Left lung (tissue), 10 donors: ENCODE data around the gene UST. TPM values are rescaled to one million over a fixed set of nuclear protein-coding genes. Genes with fewer than 3 reads are reported as not detected.

Experiments used
- ATAC-seq: fragments of 200-7000 bp; cut with Tn5 transposase; one replicate; pipeline ENCODE4 v1.9.1; 2020; ENCODE audit warnings: moderate library complexity
- DNase-seq, 4 donors: peaks; one replicate each; pipeline ENCODE4 v3.0.0-alpha.2; 2013 to 2020
- H3K27ac ChIP-seq, 2 donors: fragments of 200-600 bp; sonication (generic) in 1 of 2; one replicate each; pipeline versions ENCODE4 v1.5.0 to v1.8.0; 2020 to 2021
- H3K27me3 ChIP-seq, 2 donors: fragments of 200-600 bp; sonication (generic) in 1 of 2; one replicate each; pipeline versions ENCODE4 v1.5.0 to v1.8.0; 2020 to 2021
- H3K36me3 ChIP-seq, 2 donors: fragments of 200-600 bp; sonication (generic) in 1 of 2; one replicate each; pipeline versions ENCODE4 v1.5.0 to v1.8.0; 2020 to 2021
- H3K4me1 ChIP-seq, 2 donors: fragments of 200-600 bp; one replicate each; pipeline ENCODE4 v1.8.0; 2021
- H3K4me3 ChIP-seq, 2 donors: fragments of 200-600 bp; sonication (generic) in 1 of 2; one replicate each; pipeline versions ENCODE4 v1.5.0 to v1.8.0; 2020 to 2021; ENCODE audit warnings: mild to moderate bottlenecking in 1 of 2
- H3K9me3 ChIP-seq, 2 donors: fragments of 200-600 bp; sonication (generic) in 1 of 2; one replicate each; pipeline versions ENCODE4 v1.5.0 to v1.8.0; 2020 to 2021
- intact Hi-C, 2 donors: fragments of 100-400 bp; cut with DNase I; formaldehyde crosslinking; loops; one replicate each; pipeline versions ENCODE4 v1.11.2 to v1.14.2; 2022
- polyA plus RNA-seq, 6 donors: library from polyadenylated mRNA; unstranded; fragments of 120-200 nt; gene quantifications; one replicate each; pipeline ENCODE4 v1.2.1, GENCODE V29; 2013; ENCODE audit not compliant: insufficient read length in 6 of 6
- total RNA-seq, 2 donors: library from RNA; stranded (reverse); fragmentation: NEBNext Ultra II Directional; extraction: Animal tissue kit (Norgen Biotek cat#: 25700); gene quantifications; one replicate each; pipeline ENCODE4 v1.2.1, GENCODE V29; 2021
- TF ChIP-seq, protein P1 (sequence below), 2 donors: fragments of 200-600 bp; sonication (generic) in 1 of 2; IDR thresholded peaks; one replicate each; pipeline versions ENCODE4 v1.5.0 to v1.8.0; 2021; ENCODE audit warnings: antibody characterized with exemption in 2 of 2
- donor health status: DM: no; HTN: yes; CAD: no.
- donor health status: DM: no; HTN: no; CAD: no.

The UST gene
- total and polyA plus RNA-seq, 8 donors: 7.4 to 17.0 (median 9.5) TPM

DNA sequence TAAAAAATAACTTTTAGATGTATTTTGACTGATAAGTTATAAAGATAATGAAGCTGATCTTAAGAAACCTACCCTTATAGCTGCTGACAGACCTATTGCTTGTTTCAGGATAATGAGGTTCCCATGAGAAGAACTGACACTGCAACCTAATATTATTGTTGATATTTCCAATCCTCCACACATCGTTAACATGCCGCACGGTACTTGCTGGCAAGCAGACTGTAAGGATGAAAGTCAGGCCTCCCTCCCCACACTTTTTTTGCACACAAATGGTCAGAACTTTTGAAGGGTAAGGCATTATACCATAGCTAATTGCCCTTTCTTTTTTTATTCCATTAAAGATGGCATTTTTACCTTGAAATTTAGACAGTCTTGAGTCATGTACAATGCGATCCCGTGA is 210.9 kb downstream of the UST start:
- no peak overlapping the region for H3K4me3 ChIP-seq
- intact Hi-C loops: loop anchor here in 1 of 2 donors (10.0 kb wide), 2 partner anchors 213 to 373 kb away; partner anchors contain the start of gene UST
- H3K27ac ChIP-seq: no peak overlapping the region
- no peaks in the 10 kb centered on the region for H3K4me1 ChIP-seq
- no peaks in the 10 kb centered on the region for H3K27me3 ChIP-seq
- H3K9me3 ChIP-seq: no peaks in the 10 kb centered on the region
- TF ChIP-seq, protein P1, sequence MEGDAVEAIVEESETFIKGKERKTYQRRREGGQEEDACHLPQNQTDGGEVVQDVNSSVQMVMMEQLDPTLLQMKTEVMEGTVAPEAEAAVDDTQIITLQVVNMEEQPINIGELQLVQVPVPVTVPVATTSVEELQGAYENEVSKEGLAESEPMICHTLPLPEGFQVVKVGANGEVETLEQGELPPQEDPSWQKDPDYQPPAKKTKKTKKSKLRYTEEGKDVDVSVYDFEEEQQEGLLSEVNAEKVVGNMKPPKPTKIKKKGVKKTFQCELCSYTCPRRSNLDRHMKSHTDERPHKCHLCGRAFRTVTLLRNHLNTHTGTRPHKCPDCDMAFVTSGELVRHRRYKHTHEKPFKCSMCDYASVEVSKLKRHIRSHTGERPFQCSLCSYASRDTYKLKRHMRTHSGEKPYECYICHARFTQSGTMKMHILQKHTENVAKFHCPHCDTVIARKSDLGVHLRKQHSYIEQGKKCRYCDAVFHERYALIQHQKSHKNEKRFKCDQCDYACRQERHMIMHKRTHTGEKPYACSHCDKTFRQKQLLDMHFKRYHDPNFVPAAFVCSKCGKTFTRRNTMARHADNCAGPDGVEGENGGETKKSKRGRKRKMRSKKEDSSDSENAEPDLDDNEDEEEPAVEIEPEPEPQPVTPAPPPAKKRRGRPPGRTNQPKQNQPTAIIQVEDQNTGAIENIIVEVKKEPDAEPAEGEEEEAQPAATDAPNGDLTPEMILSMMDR (IDR thresholded peaks at IDR 0.05): no peak
- ATAC-seq (no peak), DNase-seq (no peak)
- no peaks in the 10 kb centered on the region for H3K36me3 ChIP-seq

DNA sequence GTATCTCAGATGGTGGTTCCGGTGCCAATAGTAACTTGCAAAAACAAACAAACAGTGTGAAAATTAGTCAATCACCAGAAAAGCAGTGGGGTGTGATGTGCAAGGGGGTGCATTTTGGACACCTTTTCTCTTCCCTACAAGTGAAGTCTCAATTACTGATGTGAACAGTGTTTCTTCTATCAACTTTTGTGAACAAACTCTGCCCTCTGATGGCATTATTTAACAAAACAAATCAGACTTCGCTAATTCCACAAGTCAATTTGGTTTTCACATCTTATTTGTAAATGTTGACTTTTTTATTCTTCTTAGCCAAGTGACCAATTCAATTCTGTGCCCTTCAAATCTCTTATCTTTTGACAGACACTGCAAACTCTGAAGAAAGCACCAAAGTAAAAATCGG is 212.2 kb downstream of the UST start:
- H3K27me3 ChIP-seq: no peaks in the 10 kb centered on the region
- no peak for ATAC-seq
- no peaks in the 10 kb centered on the region for H3K9me3 ChIP-seq
- no peak overlapping the region for H3K4me3 ChIP-seq
- no peaks in the 10 kb centered on the region for H3K36me3 ChIP-seq
- intact Hi-C loops: loop anchor here in 1 of 2 donors (10.0 kb wide), 2 partner anchors 214 to 374 kb away; partner anchors contain the start of gene UST
- TF ChIP-seq, protein P1 (IDR thresholded peaks at IDR 0.05): no peak
- no peaks in the 10 kb centered on the region for H3K4me1 ChIP-seq
- H3K27ac ChIP-seq: no peak overlapping the region
- DNase-seq: no peak

DNA sequence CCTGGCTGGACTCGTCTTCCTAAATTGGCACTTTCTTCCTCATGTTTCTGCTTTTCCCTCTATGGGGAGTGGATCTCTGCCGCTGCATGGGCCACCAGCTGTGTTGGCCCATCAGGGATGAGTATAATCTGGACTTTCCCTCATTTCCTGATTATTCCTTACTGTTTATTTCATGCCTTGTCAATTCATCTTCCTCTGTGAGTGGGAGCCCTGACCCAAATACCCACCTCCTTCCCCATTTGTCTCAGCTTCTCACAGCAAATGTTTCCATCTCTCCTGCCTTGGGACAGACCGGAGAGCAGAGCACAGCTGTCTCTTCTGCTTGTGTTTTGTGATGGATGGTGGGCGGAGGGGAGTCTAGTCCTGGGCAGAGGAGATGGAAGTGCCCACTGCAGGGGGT is 212.7 kb downstream of the UST start:
- DNase-seq: no peak
- ATAC-seq: no peak
- Histone ChIP-seq H3K4me1 (no peaks in the 10 kb centered on the region), H3K36me3 (no peaks in the 10 kb centered on the region), H3K27ac (no peak overlapping the region), H3K9me3 (no peaks in the 10 kb centered on the region), H3K27me3 (no peaks in the 10 kb centered on the region), H3K4me3 (no peak overlapping the region)
- intact Hi-C loops: loop anchor here in 1 of 2 donors (10.0 kb wide), 2 partner anchors 215 to 375 kb away; partner anchors contain the start of gene UST
- TF ChIP-seq, protein P1 (IDR thresholded peaks at IDR 0.05): no peak

DNA sequence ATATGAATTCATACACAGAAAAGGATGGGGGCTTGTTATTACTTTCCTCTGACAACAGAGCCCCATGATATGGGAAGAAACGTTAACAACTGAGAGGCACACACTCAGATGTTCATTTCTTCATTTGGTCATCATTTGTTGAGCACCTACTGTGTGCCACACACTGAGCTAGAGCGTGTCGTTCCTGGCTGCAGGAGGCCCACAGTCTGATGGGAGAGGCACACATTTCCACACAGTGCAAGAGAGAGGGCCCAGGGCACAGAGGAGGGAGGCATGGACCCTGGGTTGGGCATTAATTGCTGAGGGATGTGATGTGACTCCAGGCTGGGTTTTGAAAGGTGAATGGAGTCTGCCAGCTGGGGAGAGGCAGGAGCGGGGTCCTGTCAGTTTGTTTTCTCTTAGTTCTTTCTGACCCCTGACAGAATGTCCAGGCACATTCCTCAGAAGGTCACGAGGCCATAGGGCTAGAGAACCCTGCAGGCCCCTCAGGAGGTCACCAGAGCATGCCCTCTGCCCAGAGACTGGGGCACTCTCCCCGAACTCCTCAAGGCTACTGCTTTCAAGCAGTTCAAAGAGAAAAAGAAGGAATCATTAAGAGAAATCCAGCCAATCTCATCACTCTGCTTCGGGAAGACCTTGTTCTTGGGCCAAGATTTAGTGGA is 216.2 kb downstream of the UST start:
- ATAC-seq (no peak), DNase-seq (no peak)
- Histone ChIP-seq H3K4me1 (no peaks in the 10 kb centered on the region), H3K27ac (no peak overlapping the region), H3K36me3 (no peaks in the 10 kb centered on the region), H3K27me3 (no peaks in the 10 kb centered on the region), H3K9me3 (no peaks in the 10 kb centered on the region), H3K4me3 (no peak overlapping the region)
- intact Hi-C loops: no loop called here
- TF ChIP-seq, protein P1 (IDR thresholded peaks at IDR 0.05): no peak

DNA sequence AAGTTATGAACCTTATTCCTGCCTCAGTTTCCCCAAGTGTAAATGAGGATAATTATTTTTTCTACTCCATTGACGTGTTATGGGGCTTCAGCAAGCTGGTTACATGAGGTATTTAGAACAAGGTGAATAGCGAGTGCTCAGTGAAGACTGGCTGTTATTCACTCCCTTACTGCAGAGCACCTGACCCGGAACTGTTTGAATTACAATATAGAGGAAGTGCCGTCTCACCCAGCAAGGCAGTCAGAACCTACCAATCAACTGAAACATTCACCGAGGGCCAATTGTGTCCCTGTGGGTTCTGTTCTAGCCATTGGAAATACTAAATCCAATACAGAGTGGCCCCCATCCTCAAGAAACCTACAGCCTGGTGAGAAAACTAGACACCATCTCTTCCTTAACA is 216.9 kb downstream of the UST start:
- H3K4me1 ChIP-seq: no peaks in the 10 kb centered on the region
- intact Hi-C loops: no loop called here
- no peaks in the 10 kb centered on the region for H3K9me3 ChIP-seq
- DNase-seq (no peak), ATAC-seq (no peak)
- TF ChIP-seq, protein P1 (IDR thresholded peaks at IDR 0.05): no peak
- no peaks in the 10 kb centered on the region for H3K27me3 ChIP-seq
- H3K4me3 ChIP-seq: no peak overlapping the region
- no peak overlapping the region for H3K27ac ChIP-seq
- no peaks in the 10 kb centered on the region for H3K36me3 ChIP-seq
